ENCODE data around the gene CBLC. TPM values are rescaled to one million over a fixed set of nuclear protein-coding genes. Genes with fewer than 3 reads are reported as not detected.
"Not testable (repeated sequence)": the region's sequence is repeated elsewhere in the genome, so short reads cannot be mapped to it uniquely, and the experiment has no call there.

Gene CBLC
- total and polyA plus RNA-seq, 2 donors, result 4.7 to 6.1 TPM

DNA sequence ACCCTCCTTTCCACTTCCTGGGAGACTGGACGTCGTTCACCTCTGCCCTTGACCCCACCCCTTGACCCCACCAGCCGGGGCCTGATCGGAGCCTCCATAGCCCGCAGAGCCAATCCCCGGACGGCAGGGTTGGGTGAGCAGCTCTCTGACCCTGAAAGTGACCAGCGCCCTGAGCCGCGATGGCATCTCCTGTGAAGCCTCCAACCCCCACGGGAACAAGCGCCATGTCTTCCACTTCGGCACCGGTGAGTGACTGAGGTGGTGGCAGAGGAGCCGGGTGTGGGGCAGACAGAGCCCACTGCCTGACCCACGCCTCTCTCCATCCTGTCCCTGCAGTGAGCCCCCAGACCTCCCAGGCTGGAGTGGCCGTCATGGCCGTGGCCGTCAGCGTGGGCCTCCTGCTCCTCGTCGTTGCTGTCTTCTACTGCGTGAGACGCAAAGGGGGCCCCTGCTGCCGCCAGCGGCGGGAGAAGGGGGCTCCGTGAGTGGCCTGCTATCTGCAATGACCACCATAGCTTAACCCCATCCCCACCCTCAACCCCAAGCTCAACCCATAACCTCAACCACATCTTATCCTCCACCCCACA, 41.6 kb downstream of the CBLC start:
- Histone ChIP-seq H3K4me3 (ENCODE audit: low read depth, low read length) (no peak overlapping the region), H3K27ac (ENCODE audit: low read depth) (no peak overlapping the region), H3K36me3 (ENCODE audit: insufficient read depth) (no peaks in the 10 kb centered on the region), H3K4me1 (ENCODE audit: insufficient read depth) (no peaks in the 10 kb centered on the region)
- DNase-seq (ENCODE audit: extremely low spot score), result no peak
- WGBS, result 93% methylated on average over 28 of the region's 28 CpGs

DNA sequence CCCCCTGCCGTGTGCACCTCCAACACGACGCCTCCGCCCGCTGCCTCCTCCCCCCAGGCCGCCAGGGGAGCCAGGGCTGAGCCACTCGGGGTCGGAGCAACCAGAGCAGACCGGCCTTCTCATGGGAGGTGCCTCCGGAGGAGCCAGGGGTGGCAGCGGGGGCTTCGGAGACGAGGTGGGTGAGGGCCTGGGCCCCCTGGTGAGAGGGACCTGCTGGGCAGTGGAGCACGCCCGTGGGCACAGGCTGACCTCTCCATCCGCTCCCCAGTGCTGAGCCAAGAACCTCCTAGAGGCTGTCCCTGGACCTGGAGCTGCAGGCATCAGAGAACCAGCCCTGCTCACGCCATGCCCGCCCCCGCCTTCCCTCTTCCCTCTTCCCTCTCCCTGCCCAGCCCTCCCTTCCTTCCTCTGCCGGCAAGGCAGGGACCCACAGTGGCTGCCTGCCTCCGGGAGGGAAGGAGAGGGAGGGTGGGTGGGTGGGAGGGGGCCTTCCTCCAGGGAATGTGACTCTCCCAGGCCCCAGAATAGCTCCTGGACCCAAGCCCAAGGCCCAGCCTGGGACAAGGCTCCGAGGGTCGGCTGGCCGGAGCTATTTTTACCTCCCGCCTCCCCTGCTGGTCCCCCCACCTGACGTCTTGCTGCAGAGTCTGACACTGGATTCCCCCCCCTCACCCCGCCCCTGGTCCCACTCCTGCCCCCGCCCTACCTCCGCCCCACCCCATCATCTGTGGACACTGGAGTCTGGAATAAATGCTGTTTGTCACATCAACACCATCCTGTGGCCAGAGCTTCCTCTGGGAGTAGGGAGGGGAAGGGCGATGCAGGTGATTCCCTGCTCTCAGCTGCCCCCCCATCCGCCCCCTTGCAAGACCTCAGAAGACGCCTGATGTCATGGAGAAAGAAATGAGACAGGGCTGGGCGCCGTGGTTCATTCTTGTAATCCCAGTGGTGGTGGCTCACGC, 43.2 kb downstream of the CBLC start:
- 35% methylated on average over 35 of the region's 35 CpGs for WGBS
- Histone ChIP-seq H3K4me1 (ENCODE audit: insufficient read depth) (no peaks in the 10 kb centered on the region), H3K36me3 (ENCODE audit: insufficient read depth) (no peaks in the 10 kb centered on the region), H3K27ac (ENCODE audit: low read depth) (no peak overlapping the region), H3K4me3 (ENCODE audit: low read depth, low read length) (no peak overlapping the region)
- DNase-seq (ENCODE audit: extremely low spot score), result no peak

DNA sequence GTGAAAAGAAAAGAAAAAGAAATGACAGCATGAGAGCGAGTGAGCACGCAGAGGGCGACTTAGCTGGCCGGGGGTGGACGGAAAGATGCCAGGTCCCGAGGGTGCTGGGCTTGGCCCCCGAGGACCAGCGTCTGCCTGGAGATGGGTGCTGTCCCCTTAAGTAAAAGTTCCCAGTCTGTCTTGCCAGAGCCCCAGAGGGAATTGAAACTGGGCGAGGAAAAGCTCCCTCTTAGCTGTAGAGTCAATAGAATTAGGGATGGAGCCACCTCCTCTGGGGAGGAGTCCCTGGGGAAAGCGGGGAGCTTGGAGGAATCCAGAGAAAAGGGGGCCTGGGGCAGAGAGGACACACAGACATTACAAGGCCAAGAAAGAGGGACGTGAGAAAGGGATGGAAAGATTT, 44.5 kb downstream of the CBLC start:
- Histone ChIP-seq H3K27ac (ENCODE audit: low read depth) (no peak overlapping the region), H3K4me3 (ENCODE audit: low read depth, low read length) (no peak overlapping the region), H3K4me1 (ENCODE audit: insufficient read depth) (no peaks in the 10 kb centered on the region), H3K36me3 (ENCODE audit: insufficient read depth) (no peaks in the 10 kb centered on the region)
- no peak for DNase-seq (ENCODE audit: extremely low spot score)
- 59% methylated on average over 11 of the region's 11 CpGs for WGBS

DNA sequence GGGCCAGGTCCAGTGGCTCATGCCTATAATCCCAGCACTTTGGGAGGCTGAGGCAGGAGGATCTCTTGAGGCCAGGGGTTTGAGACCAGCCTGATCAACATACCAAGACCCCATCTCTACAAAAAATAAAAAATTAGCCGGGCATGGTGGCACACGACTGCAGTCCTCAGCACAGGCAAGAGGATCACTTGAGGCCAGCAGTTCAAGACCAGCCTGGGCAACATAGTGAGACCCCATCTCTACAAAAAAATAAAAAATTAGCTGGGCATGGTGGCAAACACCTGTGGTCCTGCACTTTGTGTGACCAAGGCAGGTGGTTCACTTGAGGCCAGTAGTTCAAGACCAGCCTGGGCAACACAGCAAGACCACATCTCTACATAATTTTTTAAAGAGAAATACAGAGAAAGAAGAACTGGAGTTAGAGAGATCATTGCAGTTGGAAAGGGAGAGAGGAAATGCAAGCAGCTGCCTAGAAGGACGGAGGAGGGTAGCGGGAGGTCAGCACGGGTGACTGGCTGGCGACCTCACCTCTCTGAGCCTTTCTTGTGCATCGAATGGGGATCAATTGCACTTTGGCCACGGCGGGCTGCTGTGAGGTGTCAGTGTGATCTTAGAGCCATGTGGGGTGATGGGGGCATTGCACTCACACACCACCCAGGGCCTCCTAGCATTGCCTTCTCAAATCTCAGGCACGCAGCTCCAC, 45.1 kb downstream of the CBLC start:
- H3K4me1 ChIP-seq (ENCODE audit: insufficient read depth), result no peaks in the 10 kb centered on the region
- WGBS, result 64% methylated on average over 10 of the region's 10 CpGs
- no peak for DNase-seq (ENCODE audit: extremely low spot score)
- H3K36me3 ChIP-seq (ENCODE audit: insufficient read depth), result no peaks in the 10 kb centered on the region
- no peak overlapping the region for H3K4me3 ChIP-seq (ENCODE audit: low read depth, low read length)
- no peak overlapping the region for H3K27ac ChIP-seq (ENCODE audit: low read depth)

DNA sequence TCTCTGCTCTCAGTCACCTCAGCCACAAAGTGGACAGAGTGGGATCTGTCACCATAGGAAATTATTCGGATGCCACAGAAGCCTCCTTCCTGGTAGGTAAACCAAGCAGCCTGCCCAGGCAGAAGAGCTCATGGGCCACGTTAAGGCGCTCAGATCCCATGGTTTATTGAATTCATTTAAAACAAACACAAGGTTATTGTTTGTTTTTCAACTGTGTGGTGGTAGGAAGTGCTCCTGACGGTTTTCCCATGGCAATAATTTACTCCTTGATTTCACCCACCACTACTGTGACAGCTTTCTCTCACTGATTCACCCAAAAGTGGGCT, 45.6 kb downstream of the CBLC start:
- 52% methylated on average over 4 of the region's 4 CpGs for WGBS
- Histone ChIP-seq H3K36me3 (ENCODE audit: insufficient read depth) (no peaks in the 10 kb centered on the region), H3K4me3 (ENCODE audit: low read depth, low read length) (no peak overlapping the region), H3K4me1 (ENCODE audit: insufficient read depth) (no peaks in the 10 kb centered on the region), H3K27ac (ENCODE audit: low read depth) (no peak overlapping the region)
- no peak for DNase-seq (ENCODE audit: extremely low spot score)

DNA sequence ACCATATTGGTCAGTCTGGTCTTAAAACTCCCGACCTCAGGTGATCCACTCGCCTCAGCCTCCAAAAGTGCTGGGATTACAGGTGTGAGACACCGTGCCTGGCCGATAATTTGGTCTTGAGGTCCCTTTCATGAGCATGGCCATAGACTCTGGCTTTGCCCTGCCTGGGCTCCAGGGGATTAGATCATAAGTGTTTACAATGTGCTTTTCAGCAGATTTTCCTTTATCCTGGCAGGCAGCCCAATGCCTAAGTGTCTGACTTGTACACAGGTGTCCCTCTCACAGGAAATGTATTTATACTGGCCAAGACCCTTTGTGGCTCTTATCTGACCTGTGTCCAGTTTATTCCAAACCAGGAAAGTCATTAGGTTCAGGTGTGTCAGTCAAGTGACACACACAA, 47.1 kb downstream of the CBLC start:
- 77% methylated on average over 4 of the region's 4 CpGs for WGBS
- no peak overlapping the region for H3K27ac ChIP-seq (ENCODE audit: low read depth)
- no peak for DNase-seq (ENCODE audit: extremely low spot score)
- H3K36me3 ChIP-seq (ENCODE audit: insufficient read depth), result no peaks in the 10 kb centered on the region
- no peak overlapping the region for H3K4me3 ChIP-seq (ENCODE audit: low read depth, low read length)
- H3K4me1 ChIP-seq (ENCODE audit: insufficient read depth), result no peaks in the 10 kb centered on the region

DNA sequence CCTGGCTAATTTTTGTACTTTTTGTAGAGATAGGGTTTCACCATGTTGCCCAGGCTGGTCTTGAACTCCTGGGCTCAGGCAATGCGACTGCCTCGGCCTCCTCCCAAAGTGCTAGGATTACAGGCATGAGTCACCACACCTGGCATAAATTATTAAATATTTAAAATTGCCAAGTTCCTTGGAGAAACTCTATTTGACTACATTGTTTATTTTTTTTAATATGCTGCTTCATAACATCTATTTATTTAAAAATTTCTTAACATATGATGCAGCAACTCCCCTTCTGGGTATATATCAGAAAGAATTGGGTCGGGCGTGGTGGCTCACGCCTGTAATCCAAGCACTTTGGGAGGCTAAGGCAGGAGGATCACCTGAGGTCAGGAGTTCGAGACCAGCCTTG, 55.2 kb downstream of the CBLC start:
- not testable (repeated sequence) for H3K4me3 ChIP-seq (ENCODE audit: low read depth, low read length); H3K27ac ChIP-seq (ENCODE audit: low read depth); DNase-seq (ENCODE audit: extremely low spot score); H3K4me1 ChIP-seq (ENCODE audit: insufficient read depth); H3K36me3 ChIP-seq (ENCODE audit: insufficient read depth)
- WGBS, result 72% methylated on average over 6 of the region's 6 CpGs

DNA sequence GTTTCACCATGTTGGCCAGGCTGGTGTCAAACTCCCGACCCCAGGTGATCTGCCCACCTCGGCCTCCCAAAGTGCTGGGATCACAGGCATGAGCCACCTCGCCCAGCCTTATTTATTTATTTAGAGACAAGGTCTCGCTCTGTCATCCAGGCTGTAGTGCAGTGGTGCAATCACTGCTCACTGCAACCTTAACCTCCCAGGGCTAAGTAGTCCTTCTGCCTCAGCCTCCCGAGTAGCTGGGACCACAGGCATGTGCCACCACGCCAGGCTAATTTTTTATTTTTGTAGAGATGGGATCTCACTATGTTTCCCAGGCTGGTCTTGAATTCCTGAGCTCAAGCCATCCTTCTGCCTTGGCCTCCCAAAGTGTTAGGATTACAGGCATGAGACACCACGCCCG, 56.7 kb downstream of the CBLC start:
- not testable (repeated sequence) for DNase-seq (ENCODE audit: extremely low spot score); H3K27ac ChIP-seq (ENCODE audit: low read depth); H3K4me3 ChIP-seq (ENCODE audit: low read depth, low read length); H3K36me3 ChIP-seq (ENCODE audit: insufficient read depth); H3K4me1 ChIP-seq (ENCODE audit: insufficient read depth)
- WGBS, result 83% methylated on average over 8 of the region's 8 CpGs

DNA sequence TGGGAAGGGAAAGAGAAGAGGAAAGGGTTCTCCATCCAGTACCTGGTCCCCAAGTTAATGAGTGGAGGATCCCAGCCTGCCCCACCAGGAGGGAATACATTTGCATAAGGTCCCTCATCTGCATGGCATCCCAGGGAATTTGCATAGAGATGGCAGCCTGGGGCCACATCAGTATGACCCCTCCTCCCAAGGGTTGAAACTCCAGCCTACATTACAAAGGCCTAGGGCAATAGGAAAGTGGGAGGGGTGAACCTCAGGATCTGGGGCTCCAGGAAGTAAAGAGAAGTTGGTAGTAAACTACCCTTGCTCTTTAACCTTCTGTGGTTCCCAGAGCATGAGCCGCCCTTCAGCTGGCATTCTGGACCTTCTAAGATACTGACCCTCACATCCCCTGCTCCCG, 61.6 kb downstream of the CBLC start:
- DNase-seq (ENCODE audit: extremely low spot score), result no peak
- no peak overlapping the region for H3K4me3 ChIP-seq (ENCODE audit: low read depth, low read length)
- H3K27ac ChIP-seq (ENCODE audit: low read depth), result no peak overlapping the region
- no peaks in the 10 kb centered on the region for H3K4me1 ChIP-seq (ENCODE audit: insufficient read depth)
- no peaks in the 10 kb centered on the region for H3K36me3 ChIP-seq (ENCODE audit: insufficient read depth)
- WGBS, result 78% methylated on average over 2 of the region's 2 CpGs

DNA sequence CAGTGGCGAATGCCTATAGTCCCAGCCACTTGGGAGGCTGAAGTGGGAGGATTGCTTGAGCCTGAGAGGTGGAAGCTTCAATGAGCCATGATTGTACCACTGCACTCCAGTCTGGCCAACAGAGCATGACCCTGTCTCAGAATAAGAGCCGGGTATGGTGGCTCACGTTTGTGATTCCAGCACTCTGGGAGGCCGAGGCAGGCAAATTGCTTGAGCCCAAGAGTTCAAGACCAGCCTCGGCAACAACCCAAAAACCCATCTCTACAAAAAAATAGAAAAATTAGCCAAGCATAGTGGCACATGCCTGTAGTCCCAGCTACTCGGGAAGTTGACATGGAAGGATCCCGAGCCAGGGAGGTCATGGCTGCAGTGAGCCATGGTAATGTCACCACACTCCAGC, 63.1 kb downstream of the CBLC start:
- H3K4me1 ChIP-seq (ENCODE audit: insufficient read depth), result no peaks in the 10 kb centered on the region
- H3K4me3 ChIP-seq (ENCODE audit: low read depth, low read length), result no peak overlapping the region
- WGBS, result 76% methylated on average over 7 of the region's 7 CpGs
- no peaks in the 10 kb centered on the region for H3K36me3 ChIP-seq (ENCODE audit: insufficient read depth)
- DNase-seq (ENCODE audit: extremely low spot score), result no peak
- H3K27ac ChIP-seq (ENCODE audit: low read depth), result no peak overlapping the region

DNA sequence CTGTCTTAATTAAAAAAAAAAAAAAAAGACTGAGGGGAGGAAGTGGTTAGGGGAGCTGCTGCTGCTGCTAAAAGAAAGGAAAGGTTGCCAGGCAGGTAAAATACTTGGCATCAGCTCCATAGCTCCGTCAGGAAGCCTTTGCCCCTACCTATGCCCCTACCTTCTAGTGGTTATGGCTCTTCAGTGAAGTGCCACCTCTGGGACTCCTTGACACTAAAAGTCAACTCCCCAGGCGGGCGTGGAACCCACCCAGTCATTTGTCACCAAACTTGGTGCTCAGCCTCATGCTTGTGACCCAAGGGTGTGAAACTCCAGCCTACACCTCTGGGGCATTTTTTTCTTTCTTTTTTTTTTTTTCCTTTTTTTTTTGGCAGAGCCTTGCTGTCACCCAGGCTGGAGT, 63.5 kb downstream of the CBLC start:
- H3K4me3 ChIP-seq (ENCODE audit: low read depth, low read length), result no peak overlapping the region
- no peaks in the 10 kb centered on the region for H3K4me1 ChIP-seq (ENCODE audit: insufficient read depth)
- no peak overlapping the region for H3K27ac ChIP-seq (ENCODE audit: low read depth)
- no peak for DNase-seq (ENCODE audit: extremely low spot score)
- H3K36me3 ChIP-seq (ENCODE audit: insufficient read depth), result no peaks in the 10 kb centered on the region
- WGBS, result 82% methylated on average over 3 of the region's 3 CpGs

DNA sequence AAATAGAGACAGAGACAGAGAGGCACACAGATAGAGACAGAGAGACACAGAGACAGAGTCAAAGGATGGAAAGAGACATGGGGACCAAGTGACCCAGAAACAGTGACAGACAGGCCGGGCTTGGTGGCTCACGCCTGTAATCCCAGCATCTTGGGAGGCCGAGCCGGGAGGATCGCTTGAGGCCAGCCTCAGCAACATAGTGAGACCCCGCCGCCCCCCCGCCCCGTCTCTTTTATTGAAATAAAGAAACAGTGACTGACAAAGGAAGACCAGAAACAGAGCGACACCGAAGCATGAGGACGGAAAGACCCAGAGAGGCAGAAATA, 67.6 kb downstream of the CBLC start:
- WGBS, result 10% methylated on average over 12 of the region's 12 CpGs
- no peaks in the 10 kb centered on the region for H3K4me1 ChIP-seq (ENCODE audit: insufficient read depth)
- H3K27ac ChIP-seq (ENCODE audit: low read depth), result no peak overlapping the region
- H3K36me3 ChIP-seq (ENCODE audit: insufficient read depth), result no peaks in the 10 kb centered on the region
- no peak overlapping the region for H3K4me3 ChIP-seq (ENCODE audit: low read depth, low read length)
- DNase-seq (ENCODE audit: extremely low spot score), result no peak

DNA sequence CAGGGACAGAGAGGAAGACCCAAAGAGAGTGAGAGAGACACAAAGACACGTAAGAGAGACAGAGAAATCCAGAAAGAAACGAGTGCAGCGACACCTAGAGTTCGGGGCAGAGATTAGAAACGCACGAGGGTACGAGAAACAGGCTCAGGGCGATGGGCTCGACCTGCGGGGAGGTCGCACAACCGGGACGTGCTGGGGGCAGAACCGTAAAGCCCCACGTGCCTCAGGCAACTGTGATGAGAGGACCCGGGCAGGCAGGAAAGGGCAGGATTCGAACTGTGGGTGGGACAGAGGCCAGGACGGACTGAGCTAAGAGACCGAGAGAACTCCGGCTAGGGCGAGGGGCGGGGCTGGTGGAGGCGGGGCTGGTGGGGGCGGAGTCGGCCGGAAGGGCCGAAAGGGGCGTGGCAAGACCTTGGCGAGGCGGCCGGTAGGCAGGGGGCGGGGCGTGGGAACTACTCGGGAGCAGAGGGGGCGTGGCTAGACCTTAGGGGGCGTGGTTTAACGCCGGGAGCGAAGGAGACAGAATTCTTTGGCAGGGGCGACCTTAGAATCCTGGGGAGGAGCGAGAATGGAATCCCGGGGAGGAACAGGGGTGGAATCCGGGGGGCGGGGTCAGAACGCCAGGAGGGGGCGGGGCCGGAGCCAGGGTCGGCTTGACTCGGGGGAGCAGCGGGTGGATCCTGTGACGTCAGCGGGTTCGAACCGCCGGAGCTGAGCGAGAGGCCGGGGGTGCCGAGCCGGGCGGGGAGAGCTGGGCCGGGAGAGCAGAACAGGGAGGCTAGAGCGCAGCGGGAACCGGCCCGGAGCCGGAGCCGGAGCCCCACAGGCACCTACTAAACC, 68.1 kb downstream of the CBLC start, which contains the start of gene NECTIN2:
NECTIN2 (plus strand) TSS at position 686 of the 843 bp plus-strand sequence. CDS start 229 bp downstream, outside the sequence.
- Histone ChIP-seq H3K36me3 (ENCODE audit: insufficient read depth) (no peaks in the 10 kb centered on the region), H3K4me1 (ENCODE audit: insufficient read depth) (no peaks in the 10 kb centered on the region), H3K4me3 (ENCODE audit: low read depth, low read length) (peak within 1 kb of the TSS; percentile 95), H3K27ac (ENCODE audit: low read depth) (peak within 1 kb of the TSS; percentile 88)
- WGBS, result 1% methylated on average over 67 of the region's 67 CpGs
- DNase-seq (ENCODE audit: extremely low spot score), result peak; percentile 98
